ENCODE results near the gene VAV3.

Gene VAV3

GRCh38 chr1:107952989-107953388 is 12.0 kb downstream of the VAV3 start:
- TF ChIP-seq, protein P1, sequence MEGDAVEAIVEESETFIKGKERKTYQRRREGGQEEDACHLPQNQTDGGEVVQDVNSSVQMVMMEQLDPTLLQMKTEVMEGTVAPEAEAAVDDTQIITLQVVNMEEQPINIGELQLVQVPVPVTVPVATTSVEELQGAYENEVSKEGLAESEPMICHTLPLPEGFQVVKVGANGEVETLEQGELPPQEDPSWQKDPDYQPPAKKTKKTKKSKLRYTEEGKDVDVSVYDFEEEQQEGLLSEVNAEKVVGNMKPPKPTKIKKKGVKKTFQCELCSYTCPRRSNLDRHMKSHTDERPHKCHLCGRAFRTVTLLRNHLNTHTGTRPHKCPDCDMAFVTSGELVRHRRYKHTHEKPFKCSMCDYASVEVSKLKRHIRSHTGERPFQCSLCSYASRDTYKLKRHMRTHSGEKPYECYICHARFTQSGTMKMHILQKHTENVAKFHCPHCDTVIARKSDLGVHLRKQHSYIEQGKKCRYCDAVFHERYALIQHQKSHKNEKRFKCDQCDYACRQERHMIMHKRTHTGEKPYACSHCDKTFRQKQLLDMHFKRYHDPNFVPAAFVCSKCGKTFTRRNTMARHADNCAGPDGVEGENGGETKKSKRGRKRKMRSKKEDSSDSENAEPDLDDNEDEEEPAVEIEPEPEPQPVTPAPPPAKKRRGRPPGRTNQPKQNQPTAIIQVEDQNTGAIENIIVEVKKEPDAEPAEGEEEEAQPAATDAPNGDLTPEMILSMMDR (IDR thresholded peaks at IDR 0.05; ENCODE audit: extremely low read depth, insufficient read depth, missing control alignments) = no peak
- DNase-seq (ENCODE audit: low spot score) = no peak
- in situ Hi-C loops (cut with MboI; ENCODE audit: low pct_unique_long_range_greater_than_20kb, low sequenced_read_pairs, unreplicated experiment) = no loop called here

- no peak for DNase-seq (ENCODE audit: low spot score)
- in situ Hi-C loops (cut with MboI; ENCODE audit: low pct_unique_long_range_greater_than_20kb, low sequenced_read_pairs, unreplicated experiment) = no loop called here
These were observed 14.5 kb downstream of the VAV3 start for GRCh38 chr1:107950464-107950863.

DNA sequence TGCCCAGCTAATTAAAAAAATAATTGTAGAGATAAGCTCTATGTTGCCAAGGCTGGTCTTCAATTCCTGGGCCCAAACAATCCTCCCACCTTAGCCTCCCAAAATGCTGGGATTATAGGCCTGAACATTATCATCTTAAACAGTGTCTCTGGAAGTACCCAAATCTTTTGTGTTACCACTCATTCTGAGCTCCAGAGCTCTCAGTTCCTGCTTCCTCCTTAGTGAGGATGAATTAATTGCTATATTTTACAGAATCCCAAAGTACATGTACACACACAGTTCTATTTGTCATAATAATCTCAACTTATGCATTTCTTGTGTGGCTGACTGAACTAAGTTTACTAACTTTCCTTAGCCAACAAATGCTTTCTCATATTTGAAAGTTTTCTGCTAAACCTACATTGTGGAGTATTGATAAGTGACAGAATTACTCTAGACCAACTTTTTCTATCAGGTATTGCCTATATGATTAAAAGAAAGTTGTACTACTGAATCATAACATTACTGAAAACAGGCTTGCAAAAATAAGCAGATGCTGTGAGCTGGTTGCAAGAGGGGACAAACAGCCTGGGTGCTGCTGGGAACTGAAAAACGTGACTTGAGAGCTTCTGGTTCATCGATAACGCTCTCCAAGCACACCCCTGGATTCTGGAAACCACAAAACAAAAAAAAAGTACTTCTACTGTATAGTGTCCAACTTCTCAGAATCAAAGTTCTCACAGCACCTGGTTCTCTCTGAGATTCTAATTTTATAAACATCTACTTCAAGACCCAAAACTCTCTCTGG is 15.3 kb downstream of the VAV3 start:
- in situ Hi-C loops (cut with MboI; ENCODE audit: low pct_unique_long_range_greater_than_20kb, low sequenced_read_pairs, unreplicated experiment) = no loop called here
- DNase-seq (ENCODE audit: low spot score) = no peak
- TF ChIP-seq, protein P1 (IDR thresholded peaks at IDR 0.05; ENCODE audit: extremely low read depth, insufficient read depth, missing control alignments) = no peak

More at GRCh38 chr1:107950464-107950863, 14.5 kb downstream of the VAV3 start:
- TF ChIP-seq, protein P1 (IDR thresholded peaks at IDR 0.05; ENCODE audit: extremely low read depth, insufficient read depth, missing control alignments) = no peak

- TF ChIP-seq, protein P1 (IDR thresholded peaks at IDR 0.05; ENCODE audit: extremely low read depth, insufficient read depth, missing control alignments) = no peak
- in situ Hi-C loops (cut with MboI; ENCODE audit: low pct_unique_long_range_greater_than_20kb, low sequenced_read_pairs, unreplicated experiment) = no loop called here
- no peak for DNase-seq (ENCODE audit: low spot score)
These were observed 18.2 kb downstream of the VAV3 start for GRCh38 chr1:107946794-107947193.

- TF ChIP-seq, protein P1 (IDR thresholded peaks at IDR 0.05; ENCODE audit: extremely low read depth, insufficient read depth, missing control alignments) = no peak
- in situ Hi-C loops (cut with MboI; ENCODE audit: low pct_unique_long_range_greater_than_20kb, low sequenced_read_pairs, unreplicated experiment) = no loop called here
- no peak for DNase-seq (ENCODE audit: low spot score)
These were observed 21.3 kb downstream of the VAV3 start for GRCh38 chr1:107943694-107944093.

- no peak for DNase-seq (ENCODE audit: low spot score)
- in situ Hi-C loops (cut with MboI; ENCODE audit: low pct_unique_long_range_greater_than_20kb, low sequenced_read_pairs, unreplicated experiment) = no loop called here
- TF ChIP-seq, protein P1 (IDR thresholded peaks at IDR 0.05; ENCODE audit: extremely low read depth, insufficient read depth, missing control alignments) = no peak
These were observed 22.2 kb downstream of the VAV3 start for GRCh38 chr1:107942814-107943213.

Measured in GM13977 (cell line).